Stimulated activated CD8-positive, alpha-beta memory T cell treated with anti-CD3 and anti-CD28 coated beads, Interleukin-2, amount 100 ng/mL, for 1 hour (primary cell): Measurements from ENCODE around the gene PRR12.

Experiments
- DNase-seq, 2 donors: peaks; one replicate each; pipeline ENCODE4 v3.0.0-alpha.2; 2020; ENCODE audit warnings: low read depth in 2 of 2

The PRR12 gene

GRCh38 chr19:49565261-49565660, 25.7 kb upstream of the PRR12 start:
- DNase-seq = no peak

GRCh38 chr19:49566302-49566701, 24.7 kb upstream of the PRR12 start:
- no peak for DNase-seq

GRCh38 chr19:49567861-49568441, 23.0 kb upstream of the PRR12 start:
- no peak for DNase-seq

GRCh38 chr19:49570138-49570856, 20.7 kb upstream of the PRR12 start:
- no peak for DNase-seq

GRCh38 chr19:49570997-49571676, 19.8 kb upstream of the PRR12 start:
- no peak for DNase-seq

GRCh38 chr19:49573009-49573408, 18.0 kb upstream of the PRR12 start:
- DNase-seq = no peak

GRCh38 chr19:49573425-49573824, 17.6 kb upstream of the PRR12 start:
- DNase-seq = no peak

- no peak for DNase-seq
Measured at GRCh38 chr19:49574206-49574755, 16.7 kb upstream of the PRR12 start.

GRCh38 chr19:49579193-49579592, 11.8 kb upstream of the PRR12 start:
- DNase-seq = no peak

GRCh38 chr19:49579947-49580263, 11.1 kb upstream of the PRR12 start:
- no peak for DNase-seq

GRCh38 chr19:49580264-49581006, 10.5 kb upstream of the PRR12 start, which contains the start of gene NOSIP:
Gene NOSIP, minus strand, starts transcription at chr19:49580556. Its CDS starts 19,865 bp downstream, at chr19:49560691.
- DNase-seq = peak; percentile 94

GRCh38 chr19:49581007-49581508, 9.9 kb upstream of the PRR12 start, which contains the start of gene PRRG2:
Gene PRRG2, plus strand, starts transcription at chr19:49581316. Its CDS starts 1,904 bp downstream, at chr19:49583220.
- DNase-seq = no peak

GRCh38 chr19:49583239-49583638, 7.7 kb upstream of the PRR12 start:
- no peak for DNase-seq

- no peak for DNase-seq
Measured at GRCh38 chr19:49585023-49585422, 6.0 kb upstream of the PRR12 start.

- no peak for DNase-seq
Measured at GRCh38 chr19:49587227-49587626, 3.8 kb upstream of the PRR12 start.

- no peak for DNase-seq
Measured at GRCh38 chr19:49588365-49589122, 2.4 kb upstream of the PRR12 start.

GRCh38 chr19:49589502-49589905, 1.5 kb upstream of the PRR12 start:
- no peak for DNase-seq

GRCh38 chr19:49590071-49590970, 661 bp upstream of the PRR12 start:
- peak; percentile 83 to 93 for DNase-seq

GRCh38 chr19:49591731-49592485, 926 bp downstream of the PRR12 start:
- no peak for DNase-seq
